Left lung (tissue), 10 donors: ENCODE measurements around the gene EI24. TPM values are rescaled to one million over a fixed set of nuclear protein-coding genes. Genes with fewer than 3 reads are reported as not detected.

ENCODE experiments used
- ATAC-seq: fragments of 200-7000 bp; cut with Tn5 transposase; one replicate; pipeline ENCODE4 v1.9.1; 2020; ENCODE audit warnings: moderate library complexity
- DNase-seq, 4 donors: peaks; one replicate each; pipeline ENCODE4 v3.0.0-alpha.2; 2013 to 2020
- H3K27ac ChIP-seq, 2 donors: fragments of 200-600 bp; sonication (generic) in 1 of 2; one replicate each; pipeline versions ENCODE4 v1.5.0 to v1.8.0; 2020 to 2021
- H3K27me3 ChIP-seq, 2 donors: fragments of 200-600 bp; sonication (generic) in 1 of 2; one replicate each; pipeline versions ENCODE4 v1.5.0 to v1.8.0; 2020 to 2021
- H3K36me3 ChIP-seq, 2 donors: fragments of 200-600 bp; sonication (generic) in 1 of 2; one replicate each; pipeline versions ENCODE4 v1.5.0 to v1.8.0; 2020 to 2021
- H3K4me1 ChIP-seq, 2 donors: fragments of 200-600 bp; one replicate each; pipeline ENCODE4 v1.8.0; 2021
- H3K4me3 ChIP-seq, 2 donors: fragments of 200-600 bp; sonication (generic) in 1 of 2; one replicate each; pipeline versions ENCODE4 v1.5.0 to v1.8.0; 2020 to 2021; ENCODE audit warnings: mild to moderate bottlenecking in 1 of 2
- H3K9me3 ChIP-seq, 2 donors: fragments of 200-600 bp; sonication (generic) in 1 of 2; one replicate each; pipeline versions ENCODE4 v1.5.0 to v1.8.0; 2020 to 2021
- intact Hi-C, 2 donors: fragments of 100-400 bp; cut with DNase I; formaldehyde crosslinking; loops; one replicate each; pipeline versions ENCODE4 v1.11.2 to v1.14.2; 2022
- polyA plus RNA-seq, 6 donors: library from polyadenylated mRNA; unstranded; fragments of 120-200 nt; gene quantifications; one replicate each; pipeline ENCODE4 v1.2.1, GENCODE V29; 2013; ENCODE audit not compliant: insufficient read length in 6 of 6
- total RNA-seq, 2 donors: library from RNA; stranded (reverse); fragmentation: NEBNext Ultra II Directional; extraction: Animal tissue kit (Norgen Biotek cat#: 25700); gene quantifications; one replicate each; pipeline ENCODE4 v1.2.1, GENCODE V29; 2021
- TF ChIP-seq, protein P1 (sequence below), 2 donors: fragments of 200-600 bp; sonication (generic) in 1 of 2; IDR thresholded peaks; one replicate each; pipeline versions ENCODE4 v1.5.0 to v1.8.0; 2021; ENCODE audit warnings: antibody characterized with exemption in 2 of 2
- donor health status: DM: no; HTN: yes; CAD: no.
- donor health status: DM: no; HTN: no; CAD: no.

The EI24 gene
- total and polyA plus RNA-seq, 8 donors = 89.0 to 119 (median 106) TPM

DNA sequence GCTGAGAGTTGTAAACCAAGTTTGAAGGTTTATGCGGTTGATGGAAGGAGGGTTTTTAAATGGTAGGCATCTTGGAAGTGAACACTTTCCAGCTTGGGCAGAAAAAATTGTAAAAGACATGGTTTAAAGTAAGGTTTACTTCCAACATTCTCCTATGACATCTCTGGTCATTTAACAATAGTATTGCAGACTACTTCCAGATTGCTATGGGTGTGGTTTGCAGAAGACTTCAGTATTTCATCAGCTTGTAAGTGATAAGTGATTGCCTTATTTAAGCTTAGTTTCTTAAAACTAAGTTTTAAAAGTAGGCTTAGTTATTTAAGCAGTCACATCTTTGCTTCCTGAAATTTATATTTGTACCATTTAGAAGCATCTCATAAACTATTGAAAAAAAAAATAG, 16.2 kb downstream of the EI24 start:
- ATAC-seq = no peak
- Histone ChIP-seq H3K27me3 (no peaks in the 10 kb centered on the region), H3K36me3 (peaks cover 0 to 47% of the 10 kb centered on the region in 2 donors), H3K4me1 (no peaks in the 10 kb centered on the region), H3K4me3 (no peak overlapping the region), H3K27ac (no peak overlapping the region), H3K9me3 (no peaks in the 10 kb centered on the region)
- DNase-seq = no peak
- TF ChIP-seq, protein P1, sequence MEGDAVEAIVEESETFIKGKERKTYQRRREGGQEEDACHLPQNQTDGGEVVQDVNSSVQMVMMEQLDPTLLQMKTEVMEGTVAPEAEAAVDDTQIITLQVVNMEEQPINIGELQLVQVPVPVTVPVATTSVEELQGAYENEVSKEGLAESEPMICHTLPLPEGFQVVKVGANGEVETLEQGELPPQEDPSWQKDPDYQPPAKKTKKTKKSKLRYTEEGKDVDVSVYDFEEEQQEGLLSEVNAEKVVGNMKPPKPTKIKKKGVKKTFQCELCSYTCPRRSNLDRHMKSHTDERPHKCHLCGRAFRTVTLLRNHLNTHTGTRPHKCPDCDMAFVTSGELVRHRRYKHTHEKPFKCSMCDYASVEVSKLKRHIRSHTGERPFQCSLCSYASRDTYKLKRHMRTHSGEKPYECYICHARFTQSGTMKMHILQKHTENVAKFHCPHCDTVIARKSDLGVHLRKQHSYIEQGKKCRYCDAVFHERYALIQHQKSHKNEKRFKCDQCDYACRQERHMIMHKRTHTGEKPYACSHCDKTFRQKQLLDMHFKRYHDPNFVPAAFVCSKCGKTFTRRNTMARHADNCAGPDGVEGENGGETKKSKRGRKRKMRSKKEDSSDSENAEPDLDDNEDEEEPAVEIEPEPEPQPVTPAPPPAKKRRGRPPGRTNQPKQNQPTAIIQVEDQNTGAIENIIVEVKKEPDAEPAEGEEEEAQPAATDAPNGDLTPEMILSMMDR (IDR thresholded peaks at IDR 0.05) = no peak
- intact Hi-C loops = no loop called here

DNA sequence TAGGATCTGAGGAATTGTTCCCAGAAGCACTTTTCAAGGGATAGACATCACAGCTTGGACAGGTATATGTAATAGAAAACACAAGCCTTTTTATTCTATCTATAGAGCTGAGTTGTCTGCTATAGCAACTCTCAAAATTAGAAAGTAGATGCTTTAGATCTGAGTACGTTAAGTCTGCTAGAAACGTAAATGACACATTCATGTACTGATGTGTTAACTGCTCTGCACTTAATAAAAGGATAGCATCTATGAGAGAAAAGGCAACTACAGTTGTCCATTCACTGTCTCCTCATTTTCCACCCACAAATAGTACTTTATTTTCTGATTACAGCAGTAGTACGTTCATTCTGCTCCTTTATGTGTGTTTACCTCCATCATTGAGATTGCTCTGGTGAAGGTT, 17.3 kb downstream of the EI24 start:
- Histone ChIP-seq H3K27me3 (no peaks in the 10 kb centered on the region), H3K27ac (no peak overlapping the region), H3K4me3 (no peak overlapping the region), H3K36me3 (peaks cover 0 to 36% of the 10 kb centered on the region in 2 donors), H3K9me3 (no peaks in the 10 kb centered on the region), H3K4me1 (peaks cover 0 to 8% of the 10 kb centered on the region in 2 donors)
- ATAC-seq (no peak), DNase-seq (no peak)
- TF ChIP-seq, protein P1 (IDR thresholded peaks at IDR 0.05) = no peak
- intact Hi-C loops = no loop called here

GRCh38 chr11:125587480-125587879, 18.2 kb downstream of the EI24 start:
- DNase-seq = no peak
- Histone ChIP-seq H3K4me1 (peaks cover 0 to 8% of the 10 kb centered on the region in 2 donors), H3K27me3 (no peaks in the 10 kb centered on the region), H3K36me3 (peaks cover 0 to 27% of the 10 kb centered on the region in 2 donors), H3K9me3 (no peaks in the 10 kb centered on the region), H3K4me3 (no peak overlapping the region), H3K27ac (no peak overlapping the region)
- intact Hi-C loops = no loop called here
- TF ChIP-seq, protein P1 (IDR thresholded peaks at IDR 0.05) = no peak
- no peak for ATAC-seq

DNA sequence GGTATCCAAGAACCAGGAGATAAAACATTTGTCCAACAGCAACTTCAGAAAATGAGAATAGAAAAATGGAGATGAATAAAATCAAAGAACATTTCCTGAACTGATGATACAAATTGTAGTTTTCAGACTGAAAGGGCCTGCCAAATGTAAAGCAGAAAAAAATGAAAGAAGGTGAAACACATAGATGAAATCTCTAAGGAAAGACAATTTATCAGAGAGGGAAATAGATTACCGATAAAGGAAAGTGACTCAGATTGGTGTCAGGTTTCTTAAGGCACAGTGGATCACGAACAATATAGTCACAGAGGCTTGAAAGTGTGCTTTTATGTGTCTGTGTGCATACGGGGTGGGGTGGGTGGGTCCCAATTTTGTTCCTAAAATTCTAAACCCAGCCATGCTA, 19.2 kb downstream of the EI24 start:
- Histone ChIP-seq H3K9me3 (no peaks in the 10 kb centered on the region), H3K27me3 (no peaks in the 10 kb centered on the region), H3K27ac (no peak overlapping the region), H3K4me3 (no peak overlapping the region), H3K36me3 (peaks cover 0 to 17% of the 10 kb centered on the region in 2 donors), H3K4me1 (peaks cover 3 to 12% of the 10 kb centered on the region in 2 donors)
- no peak for DNase-seq
- ATAC-seq = no peak
- TF ChIP-seq, protein P1 (IDR thresholded peaks at IDR 0.05) = no peak
- intact Hi-C loops = no loop called here

GRCh38 chr11:125591649-125592304, 22.5 kb downstream of the EI24 start:
- Histone ChIP-seq H3K4me1 (peaks cover 5 to 35% of the 10 kb centered on the region in 2 donors), H3K36me3 (peaks cover 0 to 8% of the 10 kb centered on the region in 2 donors), H3K9me3 (no peaks in the 10 kb centered on the region), H3K27me3 (no peaks in the 10 kb centered on the region), H3K4me3 (peak overlapping the region; percentile 47 to 95), H3K27ac (peak overlapping the region; percentile 94 to 98)
- DNase-seq = peak in 3 of 4 donors; percentile 31 to 84 (median 50)
- intact Hi-C loops = no loop called here
- peak; percentile 34 for ATAC-seq
- TF ChIP-seq, protein P1 (IDR thresholded peaks at IDR 0.05) = no peak
